GM12891 (cell line): Measurements from ENCODE around the gene ZNF582.

Experiments
- POLR2A ChIP-seq: IDR thresholded peaks from 2 replicates; pipeline ENCODE4 v1.6.1; 2011; ENCODE audit warnings: low read depth, low read length, control low read depth
- POLR2AphosphoS5 ChIP-seq: IDR thresholded peaks from 2 replicates; pipeline ENCODE4 v1.6.1; 2011; ENCODE audit warnings: low read depth, low read length, control low read depth
- SPI1 ChIP-seq: IDR thresholded peaks from 2 replicates; pipeline ENCODE4 v1.6.1; 2011; ENCODE audit warnings: low read depth, low read length, control low read depth
- TAF1 ChIP-seq: IDR thresholded peaks from 2 replicates; pipeline ENCODE4 v1.6.1; 2011; ENCODE audit warnings: low read depth, low read length, control low read depth

GRCh38 chr19:56367829-56368711 is 25.3 kb downstream of the ZNF582 start:
- TF ChIP-seq POLR2A (peak; percentile 37; the same call in 1 of the 2 replicates), SPI1 (no peak), POLR2AphosphoS5 (no peak), TAF1 (0 out of 2 replicates have a peak, but pooled peaks have one; percentile 23)
